Nephron progenitor cell (in vitro differentiated cells): ENCODE measurements around the gene PEMT.

Experiments
- DNase-seq: peaks from one replicate; pipeline ENCODE4 v3.0.0; 2021
- H3K27ac Mint-ChIP-seq: 2 replicates; pipeline ENCODE4 v1.8.0; 2021; ENCODE audit warnings: mild to moderate bottlenecking, moderate library complexity, mixed read lengths
- H3K27me3 Mint-ChIP-seq: 2 replicates; pipeline ENCODE4 v1.8.0; 2021; ENCODE audit warnings: mild to moderate bottlenecking, low read depth, mixed read lengths; ENCODE audit not compliant: poor library complexity
- H3K36me3 Mint-ChIP-seq: 2 replicates; pipeline ENCODE4 v1.8.0; 2021; ENCODE audit warnings: low read depth, mixed read lengths
- H3K4me1 Mint-ChIP-seq: 2 replicates; pipeline ENCODE4 v1.8.0; 2021; ENCODE audit warnings: mixed read lengths
- H3K4me3 Mint-ChIP-seq: 2 replicates; pipeline ENCODE4 v1.8.0; 2021; ENCODE audit warnings: mild to moderate bottlenecking, moderate library complexity, mixed read lengths
- H3K9me3 Mint-ChIP-seq: 2 replicates; pipeline ENCODE4 v1.8.0; 2021; ENCODE audit warnings: mild to moderate bottlenecking, moderate library complexity, mixed read lengths
- TF ChIP-seq, protein P1 (sequence below): fragments of 200-600 bp; sonication (generic); IDR thresholded peaks from 2 replicates; pipeline ENCODE4 v1.5.0; 2021; ENCODE audit warnings: antibody characterized with exemption

PEMT gene

DNA sequence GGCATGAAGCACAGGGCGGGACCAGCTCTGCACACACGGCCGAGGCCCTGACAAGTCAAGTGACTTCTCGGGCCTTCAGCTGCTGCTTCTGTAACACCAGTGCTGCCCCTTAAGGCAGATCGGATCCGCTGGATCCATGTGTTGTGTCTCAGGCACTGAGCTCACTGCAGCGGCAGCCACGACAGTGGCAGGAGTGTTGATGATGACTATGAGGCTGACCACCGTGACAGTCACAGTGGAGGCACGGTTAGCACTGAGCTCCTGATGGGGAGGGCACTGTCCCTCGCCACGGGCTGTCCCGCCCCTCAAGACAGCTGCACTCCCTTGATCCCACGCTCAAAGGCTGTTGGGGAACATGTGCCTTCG lies 29.4 kb downstream of the PEMT start:
- Mint-ChIP-seq H3K36me3 (no peaks in the 10 kb centered on the region), H3K4me1 (peaks cover 24% of the 10 kb centered on the region), H3K27me3 (peaks cover 3% of the 10 kb centered on the region), H3K27ac (no peak overlapping the region), H3K9me3 (no peaks in the 10 kb centered on the region), H3K4me3 (no peak overlapping the region)
- no peak for DNase-seq
- TF ChIP-seq, protein P1, sequence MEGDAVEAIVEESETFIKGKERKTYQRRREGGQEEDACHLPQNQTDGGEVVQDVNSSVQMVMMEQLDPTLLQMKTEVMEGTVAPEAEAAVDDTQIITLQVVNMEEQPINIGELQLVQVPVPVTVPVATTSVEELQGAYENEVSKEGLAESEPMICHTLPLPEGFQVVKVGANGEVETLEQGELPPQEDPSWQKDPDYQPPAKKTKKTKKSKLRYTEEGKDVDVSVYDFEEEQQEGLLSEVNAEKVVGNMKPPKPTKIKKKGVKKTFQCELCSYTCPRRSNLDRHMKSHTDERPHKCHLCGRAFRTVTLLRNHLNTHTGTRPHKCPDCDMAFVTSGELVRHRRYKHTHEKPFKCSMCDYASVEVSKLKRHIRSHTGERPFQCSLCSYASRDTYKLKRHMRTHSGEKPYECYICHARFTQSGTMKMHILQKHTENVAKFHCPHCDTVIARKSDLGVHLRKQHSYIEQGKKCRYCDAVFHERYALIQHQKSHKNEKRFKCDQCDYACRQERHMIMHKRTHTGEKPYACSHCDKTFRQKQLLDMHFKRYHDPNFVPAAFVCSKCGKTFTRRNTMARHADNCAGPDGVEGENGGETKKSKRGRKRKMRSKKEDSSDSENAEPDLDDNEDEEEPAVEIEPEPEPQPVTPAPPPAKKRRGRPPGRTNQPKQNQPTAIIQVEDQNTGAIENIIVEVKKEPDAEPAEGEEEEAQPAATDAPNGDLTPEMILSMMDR, result no peak

DNA sequence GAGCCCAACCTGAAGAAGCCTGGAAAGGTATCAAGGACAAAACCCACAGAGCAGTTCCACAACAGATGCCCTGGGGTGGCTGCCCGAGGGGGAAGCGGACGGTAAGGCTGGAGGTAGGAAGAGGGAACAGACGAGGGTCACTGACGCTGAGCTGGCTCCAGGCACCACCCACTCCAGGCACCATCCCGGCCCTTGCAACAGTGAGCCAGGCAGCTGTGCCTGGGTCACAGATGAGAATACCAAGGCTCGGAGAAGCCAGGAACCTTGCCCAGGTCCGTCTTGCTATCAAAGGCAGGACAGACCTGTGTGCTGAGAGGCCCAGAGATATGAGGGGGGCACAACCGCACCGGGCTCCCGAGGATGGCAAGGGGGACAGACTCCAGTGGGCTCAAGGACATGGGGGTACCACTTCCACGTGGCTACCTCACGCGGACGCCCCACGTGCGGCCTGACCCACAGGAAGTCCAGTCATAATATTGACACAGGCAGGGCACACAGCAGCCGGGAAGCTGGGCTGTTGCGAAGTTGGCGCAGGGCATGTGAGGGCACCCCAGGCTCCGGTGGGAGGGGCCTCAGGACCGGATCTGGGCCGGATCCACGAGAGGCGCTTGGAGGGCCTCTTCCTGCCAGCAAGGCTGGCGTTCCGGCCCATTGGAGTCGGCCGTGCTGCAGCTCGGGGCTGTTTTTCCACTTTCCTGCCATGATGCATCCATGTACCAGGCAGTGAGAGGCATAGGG lies 29.9 kb downstream of the PEMT start:
- Mint-ChIP-seq H3K36me3 (no peaks in the 10 kb centered on the region), H3K9me3 (no peaks in the 10 kb centered on the region), H3K4me3 (no peak overlapping the region), H3K4me1 (peaks cover 27% of the 10 kb centered on the region), H3K27me3 (peaks cover 3% of the 10 kb centered on the region), H3K27ac (peak overlapping the region; percentile 25)
- no peak for DNase-seq
- TF ChIP-seq, protein P1, result no peak

DNA sequence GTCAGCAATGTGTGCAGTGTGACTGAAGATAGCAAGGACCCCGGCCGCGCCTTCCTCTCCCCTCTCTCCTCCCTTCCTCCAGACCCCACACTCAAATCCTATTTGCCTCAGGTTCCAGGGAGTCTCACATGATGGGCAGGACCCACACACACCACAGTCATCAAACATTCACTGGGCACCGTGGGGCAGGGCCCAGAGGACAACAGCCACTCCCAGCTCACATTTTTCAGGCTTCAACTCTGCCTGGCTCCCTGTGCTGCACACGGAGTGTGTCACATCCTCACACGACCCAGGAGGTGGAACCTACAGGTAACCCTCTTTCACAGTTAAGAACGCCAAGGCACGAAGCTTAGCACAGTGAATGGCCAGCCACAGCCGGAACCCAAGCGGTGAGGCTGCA lies 30.5 kb downstream of the PEMT start:
- Mint-ChIP-seq H3K9me3 (no peaks in the 10 kb centered on the region), H3K4me1 (peaks cover 23% of the 10 kb centered on the region), H3K36me3 (no peaks in the 10 kb centered on the region), H3K27ac (no peak overlapping the region), H3K4me3 (no peak overlapping the region), H3K27me3 (peaks cover 3% of the 10 kb centered on the region)
- TF ChIP-seq, protein P1, result no peak
- DNase-seq, result no peak

DNA sequence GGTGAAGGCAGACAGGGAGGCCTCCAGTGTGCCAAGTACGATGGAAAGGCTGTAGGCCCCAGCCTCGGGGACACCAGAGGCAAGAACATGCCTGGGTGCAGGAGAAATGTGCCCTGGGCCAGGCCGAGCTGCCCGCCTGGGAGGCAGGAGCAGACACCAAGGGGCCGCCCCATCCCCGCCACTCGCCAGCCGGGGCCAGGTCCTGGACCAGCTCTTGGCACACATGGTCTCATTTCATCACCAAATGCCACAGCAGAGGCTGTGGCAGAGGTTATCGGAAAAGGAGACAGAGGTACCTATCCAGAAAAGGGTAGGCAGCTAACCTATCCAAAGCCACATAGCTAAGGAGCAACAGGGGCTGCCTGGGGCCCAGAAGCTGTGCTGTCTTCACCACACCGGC lies 31.3 kb downstream of the PEMT start:
- Mint-ChIP-seq H3K4me1 (peaks cover 16% of the 10 kb centered on the region), H3K27me3 (peaks cover 3% of the 10 kb centered on the region), H3K36me3 (no peaks in the 10 kb centered on the region)

DNA sequence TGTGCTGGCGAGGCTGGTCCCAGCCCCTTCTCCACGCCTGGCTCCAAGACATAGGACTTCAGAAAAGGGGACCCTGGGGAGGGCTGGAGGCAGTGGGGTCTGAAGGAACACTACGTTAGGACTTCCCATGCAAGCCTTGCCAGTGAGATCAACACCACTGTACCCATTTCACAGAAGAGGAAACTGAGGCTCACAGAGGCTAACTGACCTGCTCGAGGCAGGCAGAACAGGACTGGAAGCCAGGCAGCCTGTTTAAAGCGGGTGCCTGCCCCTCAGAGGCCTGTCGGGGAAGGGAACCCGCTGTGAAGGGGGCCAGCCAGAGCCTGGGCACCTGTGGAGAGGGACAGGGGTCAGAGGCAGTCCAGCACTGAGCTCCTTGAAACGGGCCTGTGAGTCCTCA lies 32.3 kb downstream of the PEMT start:
- peaks cover 14% of the 10 kb centered on the region for H3K4me1 Mint-ChIP-seq
- H3K27ac Mint-ChIP-seq, result no peak overlapping the region

More for the DNA sequence above, 31.3 kb downstream of the PEMT start:
- TF ChIP-seq, protein P1, result no peak
- Mint-ChIP-seq H3K27ac (no peak overlapping the region), H3K9me3 (no peaks in the 10 kb centered on the region), H3K4me3 (no peak overlapping the region)
- DNase-seq, result no peak

More for the DNA sequence above, 32.3 kb downstream of the PEMT start:
- TF ChIP-seq, protein P1, result no peak
- Mint-ChIP-seq H3K36me3 (no peaks in the 10 kb centered on the region), H3K9me3 (no peaks in the 10 kb centered on the region), H3K4me3 (no peak overlapping the region), H3K27me3 (peaks cover 3% of the 10 kb centered on the region)
- no peak for DNase-seq
